Measurements from ENCODE around the gene PLA1A.

GRCh38 chr3:119672776-119673175 lies 75.1 kb downstream of the PLA1A start:
- TF ChIP-seq E2F4 (IDR thresholded peaks at IDR 0.05; ENCODE audit: low read depth, low read length), result no peak
- no peak for TF ChIP-seq YBX1 (IDR thresholded peaks at IDR 0.05)
- TF ChIP-seq, protein P1, sequence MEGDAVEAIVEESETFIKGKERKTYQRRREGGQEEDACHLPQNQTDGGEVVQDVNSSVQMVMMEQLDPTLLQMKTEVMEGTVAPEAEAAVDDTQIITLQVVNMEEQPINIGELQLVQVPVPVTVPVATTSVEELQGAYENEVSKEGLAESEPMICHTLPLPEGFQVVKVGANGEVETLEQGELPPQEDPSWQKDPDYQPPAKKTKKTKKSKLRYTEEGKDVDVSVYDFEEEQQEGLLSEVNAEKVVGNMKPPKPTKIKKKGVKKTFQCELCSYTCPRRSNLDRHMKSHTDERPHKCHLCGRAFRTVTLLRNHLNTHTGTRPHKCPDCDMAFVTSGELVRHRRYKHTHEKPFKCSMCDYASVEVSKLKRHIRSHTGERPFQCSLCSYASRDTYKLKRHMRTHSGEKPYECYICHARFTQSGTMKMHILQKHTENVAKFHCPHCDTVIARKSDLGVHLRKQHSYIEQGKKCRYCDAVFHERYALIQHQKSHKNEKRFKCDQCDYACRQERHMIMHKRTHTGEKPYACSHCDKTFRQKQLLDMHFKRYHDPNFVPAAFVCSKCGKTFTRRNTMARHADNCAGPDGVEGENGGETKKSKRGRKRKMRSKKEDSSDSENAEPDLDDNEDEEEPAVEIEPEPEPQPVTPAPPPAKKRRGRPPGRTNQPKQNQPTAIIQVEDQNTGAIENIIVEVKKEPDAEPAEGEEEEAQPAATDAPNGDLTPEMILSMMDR (IDR thresholded peaks at IDR 0.05 in 2 of 3, conservative IDR thresholded peaks at IDR 0.05 in 1 of 3; ENCODE audit: control insufficient read depth in 2 of 3, extremely low read depth in 1 of 3, insufficient read depth in 1 of 3, low read depth in 3 of 3, low read length in 3 of 3), result no peak
- no peak for TF ChIP-seq EZH2 (IDR thresholded peaks at IDR 0.05; ENCODE audit: borderline replicate concordance, control insufficient read depth, low read depth, low read length)
- no peak for TF ChIP-seq SRF (IDR thresholded peaks at IDR 0.05; ENCODE audit: low read depth in 2 of 2, low read length in 2 of 2)
- no peak for TF ChIP-seq POLR2A (IDR thresholded peaks at IDR 0.05; ENCODE audit: low read depth, low read length)
- TF ChIP-seq CBX3 (IDR thresholded peaks at IDR 0.05; ENCODE audit: borderline replicate concordance, low read depth), result no peak
- no peak for TF ChIP-seq ESRRA (IDR thresholded peaks at IDR 0.05; ENCODE audit: low read length)
- no peak for TF ChIP-seq SPI1 (IDR thresholded peaks at IDR 0.05; ENCODE audit: borderline replicate concordance, insufficient read depth, low read depth, low read length)
- TF ChIP-seq JUND (IDR thresholded peaks at IDR 0.05; ENCODE audit: low read depth, low read length), result no peak

All from GM12878 (cell line).